Parathyroid adenoma (tissue), 2 donors: ENCODE measurements around the gene MBP.
"Not testable (repeated sequence)": the region's sequence is repeated elsewhere in the genome, so short reads cannot be mapped to it uniquely, and the experiment has no call there.

Experiments used
- H2AFZ ChIP-seq: fragments of 300-600 bp; sonication (generic); one replicate; pipeline ENCODE4 v1.7.0; 2017; ENCODE audit warnings: antibody characterized with exemption, mild to moderate bottlenecking
- H3K27ac ChIP-seq: fragments of 300-600 bp; sonication (generic); one replicate; pipeline ENCODE4 v1.7.0; 2017
- H3K27me3 ChIP-seq: fragments of 300-600 bp; sonication (generic); one replicate; pipeline ENCODE4 v1.7.0; 2017; ENCODE audit warnings: low read length; ENCODE audit not compliant: control insufficient read depth, insufficient read depth
- H3K36me3 ChIP-seq: fragments of 300-600 bp; sonication (generic); one replicate; pipeline ENCODE4 v1.7.0; 2017; ENCODE audit warnings: low read length; ENCODE audit not compliant: control insufficient read depth, insufficient read depth
- H3K4me1 ChIP-seq: fragments of 300-600 bp; sonication (generic); one replicate; pipeline ENCODE4 v1.7.0; 2017; ENCODE audit warnings: control low read depth
- H3K4me2 ChIP-seq: fragments of 300-600 bp; sonication (generic); one replicate; pipeline ENCODE4 v1.7.0; 2017; ENCODE audit warnings: low read length
- H3K4me3 ChIP-seq: fragments of 300-600 bp; sonication (generic); one replicate; pipeline ENCODE4 v1.7.0; 2017; ENCODE audit warnings: low read depth, low read length
- H3K79me2 ChIP-seq: fragments of 300-600 bp; sonication (generic); one replicate; pipeline ENCODE4 v1.7.0; 2017; ENCODE audit warnings: control low read depth
- H3K9ac ChIP-seq: fragments of 300-600 bp; sonication (generic); one replicate; pipeline ENCODE4 v1.7.0; 2017; ENCODE audit warnings: mild to moderate bottlenecking
- H3K9me3 ChIP-seq: fragments of 300-600 bp; sonication (generic); one replicate; pipeline ENCODE4 v1.7.0; 2017; ENCODE audit warnings: low read length; ENCODE audit not compliant: control insufficient read depth
- CTCF ChIP-seq: fragments of 300-600 bp; sonication (generic); IDR thresholded peaks from one replicate; pipeline ENCODE4 v1.7.0; 2017; ENCODE audit warnings: antibody characterized with exemption, mild to moderate bottlenecking
- donor health status: primary hyperparathyroidism.

Gene MBP

GRCh38 chr18:77021075-77021474, 111.5 kb downstream of the MBP start:
- no peaks in the 10 kb centered on the region for H3K36me3 ChIP-seq
- no peak for TF ChIP-seq CTCF
- no peaks in the 10 kb centered on the region for H3K27me3 ChIP-seq
- no peak overlapping the region for H3K9ac ChIP-seq
- H3K9me3 ChIP-seq = no peaks in the 10 kb centered on the region
- H3K27ac ChIP-seq = no peak overlapping the region
- H3K4me1 ChIP-seq = peaks cover 11% of the 10 kb centered on the region
- peaks cover 18% of the 10 kb centered on the region for H3K79me2 ChIP-seq
- no peak overlapping the region for H3K4me2 ChIP-seq
- H3K4me3 ChIP-seq = no peak overlapping the region
- no peak overlapping the region for H2AFZ ChIP-seq

- Histone ChIP-seq H3K4me3 (no peak overlapping the region), H3K27me3 (no peaks in the 10 kb centered on the region), H3K4me1 (peaks cover 11% of the 10 kb centered on the region), H3K4me2 (no peak overlapping the region), H3K9me3 (no peaks in the 10 kb centered on the region), H3K9ac (no peak overlapping the region), H2AFZ (no peak overlapping the region), H3K27ac (no peak overlapping the region), H3K79me2 (peaks cover 14% of the 10 kb centered on the region), H3K36me3 (no peaks in the 10 kb centered on the region)
- TF ChIP-seq CTCF = no peak
Measured at GRCh38 chr18:77020561-77020960, 112.0 kb downstream of the MBP start.

GRCh38 chr18:77019641-77020040, 112.9 kb downstream of the MBP start:
- no peak for TF ChIP-seq CTCF
- H3K36me3 ChIP-seq = no peaks in the 10 kb centered on the region
- H3K4me2 ChIP-seq = no peak overlapping the region
- H3K79me2 ChIP-seq = peaks cover 7% of the 10 kb centered on the region
- peaks cover 6% of the 10 kb centered on the region for H3K4me1 ChIP-seq
- no peak overlapping the region for H3K4me3 ChIP-seq
- H3K27me3 ChIP-seq = no peaks in the 10 kb centered on the region
- H3K27ac ChIP-seq = no peak overlapping the region
- no peak overlapping the region for H2AFZ ChIP-seq
- no peaks in the 10 kb centered on the region for H3K9me3 ChIP-seq
- no peak overlapping the region for H3K9ac ChIP-seq

- H3K9ac ChIP-seq, H2AFZ ChIP-seq, H3K36me3 ChIP-seq, H3K4me2 ChIP-seq, H3K4me1 ChIP-seq, H3K4me3 ChIP-seq, H3K27ac ChIP-seq, H3K9me3 ChIP-seq, H3K27me3 ChIP-seq: not testable (repeated sequence)
- H3K79me2 ChIP-seq = peaks cover 12% of the 10 kb centered on the region
Measured at GRCh38 chr18:77018650-77019049, 113.9 kb downstream of the MBP start.

- H3K4me2 ChIP-seq = no peak overlapping the region
- no peaks in the 10 kb centered on the region for H3K9me3 ChIP-seq
- H3K36me3 ChIP-seq = no peaks in the 10 kb centered on the region
- no peak overlapping the region for H3K4me3 ChIP-seq
- no peaks in the 10 kb centered on the region for H3K4me1 ChIP-seq
- H3K27me3 ChIP-seq = no peaks in the 10 kb centered on the region
- H3K79me2 ChIP-seq = peaks cover 17% of the 10 kb centered on the region
- H2AFZ ChIP-seq = no peak overlapping the region
- TF ChIP-seq CTCF = no peak
- no peak overlapping the region for H3K9ac ChIP-seq
- H3K27ac ChIP-seq = no peak overlapping the region
Measured at GRCh38 chr18:77017355-77017754, 115.2 kb downstream of the MBP start.
